Tibial nerve (tissue), 4 donors: ENCODE data around the gene MAPRE2.

Source experiments
- CTCF ChIP-seq, 5 experiments: fragments of 200-600 bp in 3 of 5; fragments of 450-650 bp in 2 of 5; sonication (generic) in 3 of 5; IDR thresholded peaks; one replicate each; pipeline ENCODE4 v1.5.1; 2016 to 2019; ENCODE audit warnings: antibody characterized with exemption in 5 of 5, mild to moderate bottlenecking in 3 of 5, moderate library complexity in 2 of 5
- EP300 ChIP-seq, 2 donors: sonication (generic); formaldehyde crosslinking; IDR thresholded peaks; one replicate each; pipeline ENCODE4 v1.6.1; 2017; ENCODE audit warnings: antibody characterized with exemption in 2 of 2, mild to moderate bottlenecking in 1 of 2
- POLR2A ChIP-seq, 2 donors: fragments of 450-650 bp; IDR thresholded peaks; one replicate each; pipeline ENCODE4 v1.6.1; 2017; ENCODE audit warnings: antibody characterized with exemption in 2 of 2, mild to moderate bottlenecking in 2 of 2, moderate library complexity in 2 of 2

- TF ChIP-seq CTCF (IDR thresholded peaks at IDR 0.05) (no peak), EP300 (IDR thresholded peaks at IDR 0.05) (no peak), POLR2A (IDR thresholded peaks at IDR 0.05) (no peak)
Observed at GRCh38 chr18:35077937-35078336, 36.7 kb downstream of the MAPRE2 start.
